GM21619 (cell line): Measurements from ENCODE around the gene NRAP.

ENCODE experiments used
- ATAC-seq: cut with Tn5 transposase; IDR thresholded peaks from one replicate; pipeline ENCODE4 v1.9.1; 2021; ENCODE audit not compliant: unreplicated experiment

NRAP gene

GRCh38 chr10:113566888-113567287 lies 97.0 kb downstream of the NRAP start:
- ATAC-seq, result no peak

GRCh38 chr10:113565364-113565763 lies 98.5 kb downstream of the NRAP start:
- no peak for ATAC-seq

- ATAC-seq, result peak; percentile 99
Observed at GRCh38 chr10:113563306-113564088, 100.3 kb downstream of the NRAP start.

- ATAC-seq, result no peak
Observed at GRCh38 chr10:113562704-113563103, 101.1 kb downstream of the NRAP start.

GRCh38 chr10:113562069-113562468 lies 101.8 kb downstream of the NRAP start:
- ATAC-seq, result no peak

- no peak for ATAC-seq
Observed at GRCh38 chr10:113561214-113561613, 102.6 kb downstream of the NRAP start.

GRCh38 chr10:113560071-113560470 lies 103.8 kb downstream of the NRAP start:
- no peak for ATAC-seq

GRCh38 chr10:113557903-113558321 lies 105.9 kb downstream of the NRAP start:
- ATAC-seq, result no peak

- no peak for ATAC-seq
Observed at GRCh38 chr10:113557424-113557862, 106.4 kb downstream of the NRAP start.

GRCh38 chr10:113555751-113556150 lies 108.1 kb downstream of the NRAP start:
- no peak for ATAC-seq

- no peak for ATAC-seq
Observed at GRCh38 chr10:113555245-113555644, 108.6 kb downstream of the NRAP start.

GRCh38 chr10:113554214-113554613 lies 109.6 kb downstream of the NRAP start:
- no peak for ATAC-seq

- no peak for ATAC-seq
Observed at GRCh38 chr10:113553149-113553548, 110.7 kb downstream of the NRAP start.

GRCh38 chr10:113552701-113553100 lies 111.1 kb downstream of the NRAP start, which contains the start of gene HABP2:
HABP2 (plus strand) TSS chr10:113553053; CDS start chr10:113553122, 69 bp downstream.
- ATAC-seq, result no peak

- no peak for ATAC-seq
Observed at GRCh38 chr10:113552014-113552413, 111.8 kb downstream of the NRAP start.

GRCh38 chr10:113550365-113550764 lies 113.5 kb downstream of the NRAP start:
- no peak for ATAC-seq

- ATAC-seq, result no peak
Observed at GRCh38 chr10:113549856-113550255, 114.0 kb downstream of the NRAP start.

GRCh38 chr10:113547426-113547825 lies 116.4 kb downstream of the NRAP start:
- no peak for ATAC-seq

- no peak for ATAC-seq
Observed at GRCh38 chr10:113544392-113544791, 119.4 kb downstream of the NRAP start.

- no peak for ATAC-seq
Observed at GRCh38 chr10:113543107-113543955, 120.5 kb downstream of the NRAP start.

GRCh38 chr10:113541549-113541927 lies 122.3 kb downstream of the NRAP start:
- no peak for ATAC-seq
